GM18498 (cell line): ENCODE results near the gene SLC13A5.

Source experiments
- ATAC-seq: cut with Tn5 transposase; IDR thresholded peaks from one replicate; pipeline ENCODE4 v1.9.1; 2021; ENCODE audit warnings: mild to moderate bottlenecking, moderate library complexity; ENCODE audit not compliant: unreplicated experiment

The SLC13A5 gene

DNA sequence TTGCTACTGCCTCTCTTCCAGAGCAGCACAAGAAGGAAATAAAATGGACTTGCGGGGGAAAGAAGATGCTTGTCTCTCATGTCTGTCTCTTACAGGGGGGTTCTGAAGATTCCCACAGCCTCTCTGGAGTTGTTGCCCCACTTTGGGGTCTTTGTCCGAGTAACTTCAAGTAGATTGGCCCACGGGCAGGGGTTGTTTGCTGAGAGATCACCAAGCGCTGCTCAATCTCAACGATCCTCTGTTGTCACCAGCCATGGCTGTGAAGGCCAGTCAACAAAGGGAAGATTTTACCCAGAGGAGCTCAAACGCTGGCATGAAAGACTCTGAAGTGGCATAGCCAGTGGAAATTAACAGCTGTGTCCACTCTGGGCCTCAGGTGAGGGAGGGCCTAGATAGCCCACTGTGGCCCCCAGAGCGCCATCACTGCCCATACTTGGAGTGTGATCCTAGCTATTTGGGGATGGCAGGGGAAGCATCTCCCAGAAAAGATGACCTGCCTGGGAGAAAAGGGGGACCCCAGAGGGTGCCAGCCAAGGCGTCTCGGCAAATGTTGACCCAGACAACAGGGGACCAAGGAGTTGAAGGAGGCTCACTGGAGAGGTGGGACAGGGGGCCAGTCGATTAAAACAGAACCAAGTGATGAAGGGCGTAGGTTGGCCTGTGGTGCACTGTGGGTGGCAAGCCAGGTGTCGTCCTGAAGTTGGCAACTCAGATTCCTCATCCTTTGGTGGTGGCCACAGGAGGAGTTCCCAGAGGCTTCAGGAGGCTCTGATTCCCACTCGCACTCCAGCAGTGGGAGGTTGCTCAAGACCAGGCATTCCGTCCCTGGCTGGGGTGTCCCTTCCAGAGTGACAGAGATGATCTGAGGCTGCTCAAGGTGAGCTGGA, 28.0 kb downstream of the SLC13A5 start:
- no peak for ATAC-seq

DNA sequence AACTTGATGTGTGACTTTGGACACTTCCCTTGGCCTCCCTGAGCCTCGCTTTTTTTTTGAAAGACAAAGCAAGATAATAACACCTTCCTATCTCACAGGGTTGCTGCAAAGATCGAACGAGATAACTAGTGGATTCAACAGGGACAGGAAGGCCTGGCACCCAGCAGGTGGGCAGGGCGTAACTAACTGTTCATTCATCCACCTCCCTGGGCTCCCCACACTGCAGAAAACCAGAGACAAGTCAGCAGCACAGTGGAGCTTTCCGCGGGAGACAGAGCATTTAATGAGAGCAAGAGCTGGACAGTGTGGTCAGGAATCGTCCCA, 28.7 kb downstream of the SLC13A5 start:
- ATAC-seq, result no peak

DNA sequence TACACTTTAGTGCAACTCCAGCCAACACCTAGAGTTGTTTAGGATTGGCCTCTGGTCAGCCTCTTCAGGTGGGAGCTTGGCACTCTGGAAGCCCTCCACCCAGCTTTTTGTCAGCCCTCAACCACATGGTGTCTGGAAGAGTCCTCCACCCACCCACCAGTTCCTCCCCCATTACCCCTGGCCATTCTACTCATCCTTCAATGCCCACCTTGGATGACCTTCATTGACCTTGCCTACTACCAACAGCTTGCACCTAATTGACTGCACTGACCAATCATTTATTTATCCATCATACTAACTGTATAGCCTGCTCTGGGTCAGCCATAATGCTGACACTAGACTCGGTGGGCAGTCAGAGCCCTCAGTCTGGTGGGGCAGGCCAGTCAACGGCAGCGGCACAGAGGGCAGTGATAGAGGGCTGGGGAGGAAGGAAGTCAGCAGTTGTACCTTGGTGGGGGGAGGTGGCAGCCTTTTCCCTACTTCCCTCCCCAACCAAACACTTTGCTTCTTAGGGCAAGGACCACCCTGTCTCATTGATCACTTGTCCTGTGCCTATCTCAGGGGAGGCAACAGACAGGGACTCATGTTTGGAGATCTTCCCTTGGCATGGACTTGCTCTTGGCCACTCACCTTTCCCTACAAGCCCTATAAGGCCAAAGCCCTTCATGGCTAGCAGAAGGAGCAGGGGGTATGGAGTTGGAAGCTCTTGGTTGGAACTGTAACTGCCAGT, 29.3 kb downstream of the SLC13A5 start:
- ATAC-seq, result no peak

DNA sequence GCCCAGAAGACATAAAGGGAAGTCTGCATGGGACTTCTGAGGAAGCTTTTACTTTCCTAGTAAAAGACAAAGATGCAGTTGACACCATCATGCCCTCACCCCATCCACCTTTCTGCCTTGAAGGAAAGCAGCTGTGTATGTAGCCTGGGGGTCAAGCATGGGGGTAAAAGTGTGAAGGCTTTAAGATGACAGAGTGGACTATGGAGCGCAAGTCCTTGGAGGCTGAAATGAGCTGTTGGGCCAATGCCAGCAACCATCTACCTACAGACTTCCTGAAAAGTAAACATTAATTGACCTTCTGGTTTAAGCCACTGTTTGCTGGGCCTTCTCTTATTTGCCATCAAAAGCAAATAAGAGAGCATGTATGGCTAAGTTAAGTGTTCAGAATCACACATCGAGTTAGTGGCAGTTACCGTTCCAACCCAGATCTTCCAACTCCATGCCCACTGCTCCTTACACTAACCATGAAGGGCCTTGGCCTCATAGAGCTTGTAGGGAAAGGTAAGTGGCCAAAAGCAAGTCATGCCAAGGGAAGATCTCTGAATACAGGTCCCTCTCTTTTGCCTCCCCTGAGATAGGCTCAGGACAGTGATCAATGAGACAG, 30.0 kb downstream of the SLC13A5 start:
- no peak for ATAC-seq

DNA sequence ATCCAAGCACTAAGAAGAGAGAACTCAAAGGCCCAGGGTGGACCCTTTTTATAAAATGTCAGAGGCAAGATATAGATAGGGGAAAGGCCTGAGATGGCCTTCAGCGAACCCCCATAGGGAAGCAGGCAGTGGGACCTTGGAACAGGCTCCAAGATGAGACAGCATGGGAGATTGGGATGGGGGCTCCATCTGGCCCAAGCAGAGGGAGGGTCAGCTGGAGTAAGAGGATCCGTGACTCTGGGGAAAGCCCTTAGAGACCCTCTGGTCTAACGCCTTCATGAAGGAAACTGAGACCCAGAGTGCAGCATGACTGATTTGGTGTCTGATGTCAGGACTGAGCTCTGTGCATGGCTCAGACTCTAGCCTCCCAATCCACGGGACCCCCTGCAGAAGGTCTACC, 30.8 kb downstream of the SLC13A5 start:
- no peak for ATAC-seq

DNA sequence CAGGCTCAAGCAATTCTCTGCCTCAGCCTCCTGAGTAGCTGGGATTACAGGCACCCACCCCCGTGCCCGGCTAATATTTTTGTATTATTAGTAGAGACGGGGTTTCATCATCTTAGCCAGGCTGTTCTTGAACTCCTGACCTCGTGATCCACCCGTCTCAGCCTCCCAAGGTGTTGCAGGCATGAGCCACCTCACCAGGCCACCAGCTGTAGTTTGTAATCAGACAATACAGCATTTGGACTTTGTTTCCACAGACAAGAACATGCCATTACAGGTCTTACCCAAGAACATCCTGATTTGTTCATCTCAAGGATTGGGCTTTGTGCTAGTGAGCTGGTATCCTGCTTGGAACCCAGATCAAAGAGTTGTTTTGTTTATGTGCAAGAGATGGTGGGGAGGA, 31.5 kb downstream of the SLC13A5 start:
- no peak for ATAC-seq

DNA sequence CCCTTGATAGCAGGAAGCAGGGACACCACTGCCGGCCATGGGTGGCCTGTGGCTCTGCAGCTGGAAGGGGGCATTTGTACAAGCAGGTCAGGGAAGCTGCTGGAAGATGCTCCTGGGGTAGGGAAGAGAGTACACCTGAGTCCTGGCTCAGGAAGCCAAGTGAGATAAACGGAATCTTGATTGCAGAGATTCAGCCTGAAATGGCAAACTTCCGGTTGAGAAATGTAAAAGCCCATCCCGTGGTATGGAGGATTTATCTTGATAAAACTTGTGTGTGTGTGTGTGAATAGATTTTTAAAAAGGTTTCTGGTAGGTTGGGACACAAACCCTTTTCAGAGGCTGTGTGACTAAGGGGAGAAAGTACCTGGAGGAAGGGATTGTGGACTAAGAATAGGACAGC, 32.0 kb downstream of the SLC13A5 start:
- no peak for ATAC-seq

DNA sequence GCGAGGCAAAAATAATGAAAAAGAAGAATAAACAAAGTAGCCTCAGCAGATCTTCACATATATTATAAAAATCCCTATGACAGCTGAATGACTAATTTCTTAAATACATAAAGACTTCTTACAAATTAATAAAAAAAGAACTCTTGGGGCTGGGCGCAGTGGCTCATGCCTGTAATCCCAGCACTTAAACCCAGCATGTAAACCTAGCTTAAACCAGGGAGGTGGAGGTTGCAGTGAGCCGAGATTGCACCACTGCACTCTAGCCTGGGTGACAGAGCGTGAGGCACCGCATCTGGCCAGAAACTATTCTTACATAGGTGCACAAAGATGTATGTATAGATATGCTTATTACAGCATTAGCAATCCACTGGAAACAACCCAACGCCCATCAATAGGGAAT, 33.9 kb downstream of the SLC13A5 start:
- no peak for ATAC-seq

DNA sequence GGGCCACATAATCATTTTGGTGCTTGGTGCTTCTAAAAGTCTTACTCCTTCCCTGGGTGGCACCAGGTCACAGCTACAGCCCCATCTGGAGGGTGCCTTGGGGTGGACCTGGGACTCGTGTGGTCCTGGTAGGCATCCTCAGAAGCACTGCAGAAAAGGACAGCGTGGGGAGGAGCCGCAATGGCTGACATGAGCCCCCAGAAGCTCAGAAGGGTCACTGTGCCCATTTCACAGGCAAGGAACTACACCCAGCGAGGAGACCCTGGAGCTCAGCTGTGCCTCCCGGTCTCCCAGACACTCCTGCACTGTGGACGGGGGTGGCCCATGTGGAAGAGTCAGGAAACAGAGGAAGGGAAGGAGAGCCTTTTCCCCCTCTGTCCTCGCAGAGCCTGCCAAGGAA, 35.2 kb downstream of the SLC13A5 start:
- ATAC-seq, result no peak

DNA sequence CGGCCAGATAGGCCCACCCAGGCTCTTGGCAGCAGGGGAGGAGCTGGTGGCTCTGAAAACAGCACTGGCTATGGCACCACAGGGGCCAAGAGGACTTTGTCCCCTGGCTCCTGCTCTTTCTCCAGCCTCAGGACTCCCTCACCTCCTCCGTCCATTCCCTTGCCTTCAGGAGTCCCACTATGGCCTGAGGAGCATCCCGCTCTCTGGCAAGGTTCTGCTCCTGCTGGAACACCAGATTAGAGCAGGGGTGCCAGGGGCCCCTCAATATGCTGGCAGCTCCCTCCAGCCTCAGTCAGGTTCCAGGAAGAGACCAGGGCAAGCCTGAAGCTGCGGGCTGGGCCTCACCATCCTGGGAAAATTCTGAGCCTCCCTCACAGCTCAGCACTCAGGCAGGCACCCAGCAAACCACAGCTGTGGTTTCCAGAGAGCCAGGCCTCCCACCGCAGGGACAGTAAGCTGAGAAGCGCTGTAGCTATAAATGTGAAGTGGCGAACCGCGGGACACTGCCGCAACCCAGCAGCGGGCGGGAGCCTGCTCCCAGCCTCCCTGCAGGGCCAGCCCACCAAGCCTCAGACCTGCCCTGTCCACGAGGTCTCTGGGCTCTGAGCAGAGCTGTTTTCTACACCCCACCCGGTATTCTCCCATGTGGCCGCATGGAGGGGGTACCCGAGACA, 35.9 kb downstream of the SLC13A5 start:
- ATAC-seq, result no peak

DNA sequence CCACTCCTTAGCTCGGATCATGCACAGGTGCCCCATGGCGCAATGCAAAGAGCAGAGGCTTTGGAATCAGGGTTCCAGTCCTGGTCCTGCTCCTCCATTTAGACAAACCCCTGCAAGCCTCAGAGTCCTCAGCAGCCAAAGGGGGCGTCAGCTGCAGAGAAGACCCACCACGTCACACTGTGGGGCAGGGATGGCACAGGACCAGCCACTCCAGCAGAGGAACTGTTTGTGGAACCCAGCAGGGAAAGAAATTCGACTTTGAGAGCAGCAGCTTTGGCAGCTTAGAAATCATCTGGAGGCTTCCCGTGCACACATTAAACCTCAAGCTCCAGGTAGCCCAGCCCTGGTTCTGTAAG, 36.4 kb downstream of the SLC13A5 start:
- ATAC-seq, result no peak

DNA sequence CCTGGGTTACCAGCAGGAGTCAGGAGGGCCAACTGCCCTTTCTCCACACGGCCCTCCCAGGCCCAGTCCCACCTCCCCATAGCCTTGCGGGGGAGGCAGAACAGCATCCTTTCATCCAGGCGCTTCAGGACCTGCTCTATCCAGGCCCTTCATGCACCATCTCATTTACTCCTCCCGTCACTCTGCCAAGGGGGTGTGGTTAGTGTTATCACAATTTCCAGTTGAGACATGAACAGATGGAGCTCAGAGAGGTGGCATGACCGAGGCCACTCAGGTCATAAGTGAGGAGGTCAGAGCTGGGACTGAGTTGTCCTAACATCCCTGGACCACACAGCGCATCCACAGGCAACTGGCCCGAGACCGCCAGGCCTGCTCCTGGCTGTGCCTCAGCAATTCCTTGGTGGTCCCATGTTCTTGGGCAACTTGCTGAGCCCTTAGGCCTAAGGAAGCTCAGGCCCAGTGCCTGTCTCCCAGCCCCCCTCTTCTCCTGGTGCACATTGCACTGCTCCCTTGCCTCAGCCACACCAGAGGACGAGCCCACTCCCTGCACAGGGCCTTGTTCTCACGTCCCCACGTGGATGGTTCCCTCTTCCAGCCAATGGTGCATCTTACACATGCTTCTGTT, 37.9 kb downstream of the SLC13A5 start:
- ATAC-seq, result no peak

DNA sequence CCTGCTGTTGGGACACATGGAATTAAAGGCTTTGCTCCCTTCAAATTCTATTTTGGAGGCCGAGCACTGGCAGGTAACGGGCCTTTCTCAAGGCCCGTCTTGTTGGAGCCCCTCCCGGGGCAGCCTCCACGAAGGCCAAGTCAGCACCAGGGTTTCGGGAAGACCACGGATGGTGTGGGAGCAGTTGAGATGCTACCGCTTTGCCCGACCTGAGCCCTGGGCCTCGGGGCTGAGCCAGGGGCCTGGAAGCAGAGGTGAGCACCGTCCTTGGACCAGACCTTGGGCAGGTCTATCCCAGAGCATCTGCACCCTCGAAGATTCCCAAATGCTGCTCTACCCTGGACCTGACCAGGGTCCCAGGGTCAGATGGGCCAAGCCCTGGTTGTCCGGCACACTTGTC, 38.6 kb downstream of the SLC13A5 start:
- ATAC-seq, result no peak

DNA sequence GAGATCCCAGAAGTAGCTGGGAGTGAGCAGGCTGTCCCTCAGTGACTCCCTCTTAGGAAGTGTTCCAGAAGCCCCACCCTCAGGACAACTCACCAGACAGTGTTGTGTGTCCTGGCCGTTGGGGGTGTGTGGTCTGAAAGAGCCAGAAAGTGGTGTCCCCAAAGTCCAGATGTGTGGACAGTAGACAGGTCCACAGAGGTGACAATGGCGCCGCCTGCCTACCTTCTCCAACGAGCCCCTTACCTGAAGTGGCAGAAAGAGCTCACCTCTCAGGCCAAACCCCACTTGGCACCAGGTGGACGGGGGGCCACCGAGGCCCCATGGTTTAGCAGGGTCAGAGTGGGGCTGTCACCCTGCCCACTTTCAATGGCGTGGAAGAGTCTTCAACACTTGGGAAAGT, 41.7 kb downstream of the SLC13A5 start:
- ATAC-seq, result no peak

DNA sequence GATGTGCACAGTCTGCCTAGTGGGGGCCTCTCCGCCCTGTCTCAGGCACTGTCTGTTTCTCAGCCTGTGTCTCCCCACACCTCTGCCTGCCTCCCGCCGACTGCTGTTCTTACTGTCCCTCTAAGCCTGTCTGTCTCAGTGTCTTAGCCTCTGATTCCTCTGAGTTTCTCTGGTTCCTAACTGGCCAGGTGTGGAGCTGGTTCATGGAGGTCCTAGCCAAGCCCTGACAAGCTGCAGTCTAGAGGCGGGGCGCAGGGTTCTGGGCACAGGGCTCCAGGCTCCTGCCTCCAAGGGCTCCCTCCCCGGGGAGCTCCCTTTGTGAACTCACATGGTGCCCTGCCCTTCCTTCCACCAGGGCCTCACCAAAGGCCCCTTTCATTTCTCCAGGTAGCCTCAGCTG, 42.2 kb downstream of the SLC13A5 start:
- ATAC-seq, result no peak

DNA sequence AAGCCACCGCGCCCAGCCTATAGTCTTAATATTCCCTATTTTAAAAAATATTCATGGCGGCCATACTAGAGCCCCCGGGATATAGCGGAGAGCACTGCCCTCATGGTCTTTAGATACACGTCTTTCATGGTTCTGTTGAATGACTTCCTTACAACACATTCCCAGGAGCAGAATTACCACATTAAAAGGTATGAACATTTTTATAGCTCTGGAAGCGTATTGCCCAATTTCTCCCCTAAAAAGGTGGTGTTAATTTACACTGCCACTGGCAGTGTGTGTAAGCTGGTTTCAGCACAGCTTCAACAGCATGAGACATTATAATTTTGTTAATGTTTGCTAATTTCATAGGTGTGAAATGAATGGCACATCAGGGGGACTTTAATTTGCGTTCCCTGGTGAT, 42.6 kb downstream of the SLC13A5 start:
- no peak for ATAC-seq

DNA sequence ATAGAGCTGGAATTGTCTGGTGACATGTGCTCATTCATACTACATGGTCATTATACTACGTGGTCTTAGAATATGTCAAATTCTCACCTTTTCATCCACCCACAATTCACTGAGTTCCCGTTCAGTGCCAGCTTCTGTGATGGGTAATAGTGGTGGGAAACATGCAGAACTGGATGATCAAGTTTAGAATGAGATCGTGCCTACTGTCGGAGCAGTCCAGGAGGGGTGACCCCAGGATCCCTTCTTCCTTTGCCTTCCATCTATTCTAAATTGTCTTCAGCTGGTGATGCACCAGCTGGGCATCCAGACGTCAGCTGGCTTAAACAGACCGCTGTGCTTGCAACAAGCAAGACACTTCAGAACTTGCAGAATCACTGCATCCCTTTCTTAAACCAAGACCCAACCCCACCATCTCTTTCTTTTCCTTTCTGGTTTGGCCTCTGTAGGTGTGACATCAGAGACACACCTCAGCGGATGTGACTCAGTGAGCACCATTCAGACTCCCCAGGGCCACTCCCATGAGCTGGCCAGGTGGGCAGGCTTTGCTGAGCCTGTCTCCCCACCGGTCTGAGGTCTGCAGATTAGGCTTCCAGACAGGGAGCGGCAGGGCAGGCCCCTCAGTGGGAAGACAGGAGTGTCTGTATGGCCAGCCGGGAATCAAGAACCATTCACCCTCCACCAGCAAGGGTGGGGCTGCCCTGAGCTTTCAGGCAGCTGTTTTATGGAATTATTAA, 43.5 kb downstream of the SLC13A5 start:
- no peak for ATAC-seq

DNA sequence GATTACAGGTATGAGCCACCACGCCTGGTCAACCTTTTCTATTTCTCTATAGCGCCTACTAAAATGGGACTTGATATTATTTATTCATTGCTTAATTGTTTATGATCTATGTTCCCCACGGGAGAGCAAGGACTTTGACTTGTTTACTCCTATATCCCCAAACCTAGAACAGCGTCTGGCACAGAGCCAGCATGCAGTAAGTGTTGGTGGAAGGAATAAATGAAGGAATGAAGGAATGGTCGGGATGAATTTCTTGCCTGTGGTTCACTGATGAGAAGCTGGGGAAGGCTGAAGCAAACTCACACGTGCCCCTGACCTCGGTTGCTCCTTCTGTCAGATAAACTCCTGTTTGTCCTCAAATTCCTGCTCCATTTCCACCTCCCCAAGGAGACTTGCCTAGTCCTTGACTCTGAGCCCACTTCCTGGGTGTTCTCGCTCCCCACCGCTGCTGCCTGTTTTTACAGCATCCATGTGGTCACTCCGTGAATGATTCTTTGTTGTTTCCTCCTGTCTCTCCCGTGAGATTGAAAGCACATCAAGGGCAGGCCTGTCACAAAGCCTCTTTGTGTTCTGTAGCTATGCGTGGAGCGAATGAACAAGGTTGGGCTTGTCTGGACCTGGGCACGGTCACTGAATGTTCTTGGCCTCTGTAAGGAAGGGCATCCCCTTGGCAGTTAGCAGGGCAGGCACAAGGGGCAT, 44.3 kb downstream of the SLC13A5 start:
- no peak for ATAC-seq

DNA sequence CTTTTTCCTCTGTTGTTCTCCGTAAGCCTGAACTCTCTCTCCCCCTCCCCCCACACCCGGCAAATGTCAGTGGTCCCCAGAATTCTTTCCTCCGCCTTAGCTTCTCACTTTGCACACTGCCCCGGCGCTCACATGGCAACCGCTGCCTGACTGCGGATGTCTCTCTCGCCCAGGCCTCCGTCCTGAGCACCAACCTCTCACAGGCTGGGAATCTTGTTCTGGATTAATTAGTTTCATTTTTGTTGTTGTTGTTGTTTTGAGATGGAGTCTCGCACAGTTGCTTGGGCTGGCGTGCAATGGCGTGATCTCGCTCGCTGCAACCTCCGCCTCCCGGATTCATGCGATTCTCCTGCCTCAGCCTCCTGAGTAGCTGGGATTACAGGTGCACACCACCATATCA, 45.0 kb downstream of the SLC13A5 start:
- no peak for ATAC-seq

DNA sequence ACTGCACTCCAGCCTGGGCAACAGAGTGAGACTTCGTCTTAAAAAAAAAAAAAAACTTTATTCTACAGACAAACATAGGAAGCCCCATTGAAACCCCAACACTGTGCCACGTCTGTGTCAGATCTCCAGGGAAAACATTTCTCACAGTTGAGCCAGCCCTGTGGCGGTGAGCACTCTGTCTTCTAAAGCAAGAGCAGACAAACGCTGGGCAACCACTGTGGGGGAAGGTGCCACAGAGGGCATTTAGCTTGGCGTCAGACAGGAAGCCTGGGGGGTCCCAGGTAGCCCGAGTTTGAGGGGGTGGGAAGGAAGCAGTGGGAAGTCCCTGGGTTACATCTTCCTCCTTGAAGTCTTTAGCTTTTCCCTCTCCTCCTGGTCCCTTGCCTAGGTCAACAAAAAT, 45.7 kb downstream of the SLC13A5 start:
- no peak for ATAC-seq
